ENCODE results near the gene BANK1. TPM values are rescaled to one million over a fixed set of nuclear protein-coding genes. Genes with fewer than 3 reads are reported as not detected.

The BANK1 gene
- total and polyA plus RNA-seq, 2 of the 8 experiments (the other 6 are each of a cell fraction or from before 2014, with no cell fraction given) = 0.59 to 0.93 TPM

DNA sequence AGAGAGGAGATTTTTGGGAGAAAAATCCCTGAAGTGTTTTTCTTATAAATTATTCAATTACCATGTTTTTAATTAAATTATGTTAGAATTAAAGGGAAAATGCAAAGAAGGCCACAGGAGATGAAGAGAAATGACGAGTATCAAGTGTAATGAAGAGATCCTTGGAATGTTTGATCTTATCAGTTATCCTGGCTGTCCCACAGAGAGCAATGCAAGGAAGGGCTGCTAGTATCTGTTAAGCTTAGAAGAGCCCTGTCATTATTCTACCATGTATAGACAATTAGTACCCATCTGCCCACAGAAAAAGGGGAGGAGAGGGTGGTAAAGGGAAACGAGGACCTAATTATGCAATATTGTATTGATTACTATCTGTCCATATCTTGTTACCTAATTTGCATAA is 257.1 kb downstream of the BANK1 start (continued):
- no peak for TF ChIP-seq EZH2 (IDR thresholded peaks at IDR 0.05; ENCODE audit: low read depth, low read length, severe bottlenecking)

DNA sequence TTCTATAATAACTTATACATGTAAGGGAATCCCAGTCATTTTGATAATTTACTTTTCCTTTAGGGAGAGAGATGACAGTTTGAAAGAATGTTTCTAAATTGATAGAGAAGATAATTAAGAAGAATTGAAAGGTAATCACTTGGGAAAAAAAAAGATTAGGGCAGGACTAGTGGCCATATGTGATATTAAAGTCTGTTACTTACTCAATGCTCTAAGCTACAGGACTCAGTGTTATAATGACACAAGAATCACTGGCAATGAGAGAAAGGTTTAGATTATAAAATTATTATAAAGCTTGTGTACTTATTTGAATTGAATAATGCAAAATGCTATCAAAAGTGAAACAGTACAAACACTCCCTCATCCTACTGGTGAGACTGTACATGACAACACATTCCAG is 265.3 kb downstream of the BANK1 start:
- Histone ChIP-seq H3K27ac (ENCODE audit: low read depth, low read length) (no peak overlapping the region), H2BK12ac (ENCODE audit: low read depth, low read length) (no peak overlapping the region)
- CTCF ChIA-PET (ENCODE audit: partially characterized antibody) = interaction anchor here (0.6 to 0.7 kb wide), 2 partner anchors 20 to 27 kb away, joined by 3 to 5 read pairs; no protein-coding TSS in a partner anchor

More for the DNA sequence above, 265.3 kb downstream of the BANK1 start:
- Histone ChIP-seq H4K91ac (replicated peaks; ENCODE audit: insufficient read length, low read length) (no peak overlapping the region), H4K20me1 (replicated peaks in 1 of 2; ENCODE audit: control insufficient read depth in 1 of 2, insufficient read depth in 2 of 2, low read length in 2 of 2) (no peaks in the 10 kb centered on the region), H3K79me1 (ENCODE audit: low read depth, low read length) (no peaks in the 10 kb centered on the region), H3K4me1 (replicated peaks in 1 of 4; ENCODE audit: control insufficient read depth in 3 of 4, insufficient read depth in 4 of 4, low read length in 3 of 4) (no peaks in the 10 kb centered on the region), H4K8ac (ENCODE audit: extremely low read depth, insufficient read depth, low read length) (no peak overlapping the region), H3K9me3 (ENCODE audit: insufficient read depth in 2 of 2, low read depth in 1 of 2, low read length in 1 of 2) (no peaks in the 10 kb centered on the region), H3K9ac (replicated peaks in 1 of 4; ENCODE audit: extremely low read depth in 1 of 4, low read depth in 3 of 4, low read length in 3 of 4) (no peak overlapping the region), H3K18ac (ENCODE audit: extremely low read depth, low read length) (no peak overlapping the region), H4K5ac (ENCODE audit: insufficient read length, low read depth, low read length) (no peak overlapping the region), H3K4me3 (ENCODE audit: extremely low read depth in 1 of 4, insufficient read depth in 2 of 4, low read depth in 3 of 4, low read length in 4 of 4) (no peak overlapping the region), H2BK120ac (replicated peaks; ENCODE audit: low read depth, low read length) (no peak overlapping the region), H3K23me2 (ENCODE audit: low read depth, low read length) (no peaks in the 10 kb centered on the region; the same call in 1 of the 2 replicates), H3K14ac (ENCODE audit: insufficient read length) (no peak overlapping the region), H2BK5ac (ENCODE audit: low read depth, low read length) (no peak overlapping the region), H3K4ac (replicated peaks; ENCODE audit: insufficient read length, low read depth, low read length) (no peak overlapping the region), H3K56ac (replicated peaks; ENCODE audit: insufficient read length, low read depth, low read length) (no peak overlapping the region), H2BK15ac (ENCODE audit: low read length) (no peak overlapping the region), H3K23ac (ENCODE audit: insufficient read length) (no peak overlapping the region), H2AK5ac (ENCODE audit: low read depth, low read length) (no peak overlapping the region), H2BK20ac (ENCODE audit: low read length) (no peak overlapping the region), H3K27me3 (replicated peaks in 1 of 4; ENCODE audit: control insufficient read depth in 3 of 4, extremely low read depth in 1 of 4, insufficient read depth in 3 of 4, low read length in 3 of 4) (no peaks in the 10 kb centered on the region), H3K36me3 (ENCODE audit: control insufficient read depth in 2 of 4, insufficient read depth in 4 of 4, low read length in 3 of 4) (no peaks in the 10 kb centered on the region), H3K4me2 (ENCODE audit: insufficient read depth in 1 of 2, low read depth in 2 of 2, low read length in 2 of 2) (no peak overlapping the region), H3K79me2 (ENCODE audit: control insufficient read depth in 1 of 2, insufficient read depth in 2 of 2, low read length in 2 of 2) (no peaks in the 10 kb centered on the region), H2AFZ (ENCODE audit: low read length) (no peak overlapping the region)
- no peak for DNase-seq (ENCODE audit: low read depth in 1 of 2, low spot score in 2 of 2)
- TF ChIP-seq EGR1 (IDR thresholded peaks at IDR 0.05; ENCODE audit: borderline replicate concordance, low read depth, low read length) (no peak), CHD1 (IDR thresholded peaks at IDR 0.05; ENCODE audit: low read depth, low read length) (no peak), BACH1 (IDR thresholded peaks at IDR 0.05; ENCODE audit: low read length) (no peak), TAF7 (optimal IDR thresholded peaks at IDR 0.05; ENCODE audit: borderline replicate concordance, low read depth, low read length) (no peak), TEAD4 (IDR thresholded peaks at IDR 0.05; ENCODE audit: low read depth, low read length) (no peak), SP2 (IDR thresholded peaks at IDR 0.05; ENCODE audit: low read length) (no peak), MAFK (IDR thresholded peaks at IDR 0.05; ENCODE audit: low read depth, low read length) (no peak), NANOG (IDR thresholded peaks at IDR 0.05; ENCODE audit: insufficient read depth, low read depth, low read length, poor library complexity, severe bottlenecking) (no peak), CTBP2 (IDR thresholded peaks at IDR 0.05; ENCODE audit: borderline replicate concordance, insufficient read depth, insufficient read length, low read length) (no peak), RXRA (IDR thresholded peaks at IDR 0.05; ENCODE audit: insufficient read depth, low read depth, low read length) (no peak), POLR2A (IDR thresholded peaks at IDR 0.05; ENCODE audit: control extremely low read depth in 1 of 2, low read depth in 2 of 2, low read length in 2 of 2) (no peak), JUND (IDR thresholded peaks at IDR 0.05; ENCODE audit: low read length) (no peak)
- TF ChIP-seq, protein P1, sequence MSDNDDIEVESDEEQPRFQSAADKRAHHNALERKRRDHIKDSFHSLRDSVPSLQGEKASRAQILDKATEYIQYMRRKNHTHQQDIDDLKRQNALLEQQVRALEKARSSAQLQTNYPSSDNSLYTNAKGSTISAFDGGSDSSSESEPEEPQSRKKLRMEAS (IDR thresholded peaks at IDR 0.05) = no peak
- FAIRE-seq = no peak
- POLR2A ChIA-PET (ENCODE audit: partially characterized antibody) = no interaction called here
